ENCODE data around the gene UHRF2.

GRCh38 chr9:6439051-6439703 lies 26.2 kb downstream of the UHRF2 start:
- TF ChIP-seq, protein P1, sequence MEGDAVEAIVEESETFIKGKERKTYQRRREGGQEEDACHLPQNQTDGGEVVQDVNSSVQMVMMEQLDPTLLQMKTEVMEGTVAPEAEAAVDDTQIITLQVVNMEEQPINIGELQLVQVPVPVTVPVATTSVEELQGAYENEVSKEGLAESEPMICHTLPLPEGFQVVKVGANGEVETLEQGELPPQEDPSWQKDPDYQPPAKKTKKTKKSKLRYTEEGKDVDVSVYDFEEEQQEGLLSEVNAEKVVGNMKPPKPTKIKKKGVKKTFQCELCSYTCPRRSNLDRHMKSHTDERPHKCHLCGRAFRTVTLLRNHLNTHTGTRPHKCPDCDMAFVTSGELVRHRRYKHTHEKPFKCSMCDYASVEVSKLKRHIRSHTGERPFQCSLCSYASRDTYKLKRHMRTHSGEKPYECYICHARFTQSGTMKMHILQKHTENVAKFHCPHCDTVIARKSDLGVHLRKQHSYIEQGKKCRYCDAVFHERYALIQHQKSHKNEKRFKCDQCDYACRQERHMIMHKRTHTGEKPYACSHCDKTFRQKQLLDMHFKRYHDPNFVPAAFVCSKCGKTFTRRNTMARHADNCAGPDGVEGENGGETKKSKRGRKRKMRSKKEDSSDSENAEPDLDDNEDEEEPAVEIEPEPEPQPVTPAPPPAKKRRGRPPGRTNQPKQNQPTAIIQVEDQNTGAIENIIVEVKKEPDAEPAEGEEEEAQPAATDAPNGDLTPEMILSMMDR (IDR thresholded peaks at IDR 0.05): no peak
- no peak for TF ChIP-seq ZFX (IDR thresholded peaks at IDR 0.05; ENCODE audit: borderline replicate concordance)
